ENCODE results near the gene ASAP2.

The ASAP2 gene

DNA sequence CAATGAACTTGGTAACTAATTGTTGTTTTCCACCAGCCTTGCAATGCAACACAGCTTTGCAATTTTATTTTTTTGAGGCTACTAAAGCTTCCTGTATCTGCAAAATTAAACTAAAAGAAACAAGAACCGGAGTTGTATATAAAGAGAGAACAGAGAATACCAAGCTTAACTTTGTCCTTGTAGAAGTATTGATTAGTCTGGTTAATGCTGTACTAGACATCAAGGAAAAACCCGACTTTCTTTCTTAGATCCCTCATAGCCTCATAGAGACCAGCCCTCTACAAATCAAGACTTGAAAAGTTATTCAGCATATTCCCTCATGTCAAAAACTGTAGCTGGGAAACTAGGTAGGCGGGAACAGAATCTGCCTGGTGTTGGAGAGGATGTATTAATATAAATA lies 1.7 kb upstream of the ASAP2 start:
- peaks cover 41% of the 10 kb centered on the region for H3K27me3 ChIP-seq (ENCODE audit: control insufficient read depth, insufficient read depth, low read length)
- H3K9me3 ChIP-seq (ENCODE audit: control insufficient read depth, low read depth, low read length): no peaks in the 10 kb centered on the region
- H3K27ac ChIP-seq (ENCODE audit: low read length): no peak overlapping the region
- H3K4me3 ChIP-seq (ENCODE audit: low read length): peak overlapping the region; percentile 71
- H3K4me1 ChIP-seq (ENCODE audit: control insufficient read depth, low read depth, low read length): peaks cover 10% of the 10 kb centered on the region
- no peaks in the 10 kb centered on the region for H3K36me3 ChIP-seq (ENCODE audit: control insufficient read depth, low read depth, low read length)
- H3K9ac ChIP-seq (ENCODE audit: low read length): no peak overlapping the region

DNA sequence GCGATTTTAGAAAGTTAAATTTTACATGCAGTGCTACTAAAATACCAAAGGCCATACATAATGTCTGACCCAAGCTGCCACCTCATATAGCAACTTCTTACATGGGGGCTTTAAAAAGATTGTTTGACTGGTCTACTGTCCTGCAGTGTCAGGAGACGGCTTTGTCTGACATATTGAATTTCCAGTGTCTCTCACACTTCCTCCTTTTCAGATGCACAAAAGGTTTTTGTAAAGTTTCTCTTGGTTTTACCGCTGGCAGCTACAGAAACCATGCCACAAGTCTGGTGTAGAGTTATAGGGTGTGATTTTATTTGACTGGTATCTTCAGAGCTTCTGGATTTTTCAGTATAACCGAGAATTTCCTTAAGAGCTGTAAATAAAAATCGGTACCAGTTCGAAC lies 1.1 kb upstream of the ASAP2 start:
- Histone ChIP-seq H3K9ac (ENCODE audit: low read length) (peak overlapping the region; percentile 43), H3K4me1 (ENCODE audit: control insufficient read depth, low read depth, low read length) (peaks cover 10% of the 10 kb centered on the region), H3K27me3 (ENCODE audit: control insufficient read depth, insufficient read depth, low read length) (peaks cover 41% of the 10 kb centered on the region), H3K9me3 (ENCODE audit: control insufficient read depth, low read depth, low read length) (no peaks in the 10 kb centered on the region), H3K36me3 (ENCODE audit: control insufficient read depth, low read depth, low read length) (no peaks in the 10 kb centered on the region), H3K27ac (ENCODE audit: low read length) (no peak overlapping the region), H3K4me3 (ENCODE audit: low read length) (peak overlapping the region; percentile 71)

DNA sequence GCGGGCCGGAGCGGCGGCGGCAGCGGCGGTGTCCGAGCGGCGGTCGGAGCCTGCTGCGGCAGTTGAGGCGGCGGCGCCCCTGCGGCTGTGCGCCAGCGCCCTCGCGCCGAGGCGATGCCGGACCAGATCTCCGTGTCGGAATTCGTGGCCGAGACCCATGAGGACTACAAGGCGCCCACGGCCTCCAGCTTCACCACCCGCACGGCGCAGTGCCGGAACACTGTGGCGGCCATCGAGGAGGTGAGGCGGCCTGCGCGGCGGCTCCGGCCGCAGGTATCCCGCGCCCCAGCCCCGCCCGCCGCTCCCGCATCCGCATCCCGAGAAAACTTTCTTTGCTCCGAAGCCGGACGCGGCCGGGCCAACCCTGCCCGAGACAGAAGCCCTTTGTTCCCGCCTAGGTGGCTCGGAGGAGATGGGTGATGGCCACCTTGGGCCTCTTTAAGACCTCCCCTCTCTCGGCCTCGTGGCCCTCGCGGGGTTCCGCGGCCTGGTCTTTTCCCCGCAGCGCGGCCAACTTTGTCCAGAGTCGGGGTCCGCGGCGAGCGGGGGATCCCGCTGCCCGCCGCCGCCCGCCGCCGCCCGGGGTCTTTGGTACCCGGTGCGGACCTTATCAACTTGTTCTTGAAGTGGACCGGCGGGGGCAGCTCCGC lies 504 bp downstream of the ASAP2 start:
- peak overlapping the region; percentile 73 for H3K4me3 ChIP-seq (ENCODE audit: low read length)
- no peaks in the 10 kb centered on the region for H3K9me3 ChIP-seq (ENCODE audit: control insufficient read depth, low read depth, low read length)
- H3K27me3 ChIP-seq (ENCODE audit: control insufficient read depth, insufficient read depth, low read length): peaks cover 41% of the 10 kb centered on the region
- no peak overlapping the region for H3K27ac ChIP-seq (ENCODE audit: low read length)
- no peaks in the 10 kb centered on the region for H3K36me3 ChIP-seq (ENCODE audit: control insufficient read depth, low read depth, low read length)
- H3K4me1 ChIP-seq (ENCODE audit: control insufficient read depth, low read depth, low read length): peaks cover 10% of the 10 kb centered on the region
- peak overlapping the region; percentile 78 for H3K9ac ChIP-seq (ENCODE audit: low read length)

DNA sequence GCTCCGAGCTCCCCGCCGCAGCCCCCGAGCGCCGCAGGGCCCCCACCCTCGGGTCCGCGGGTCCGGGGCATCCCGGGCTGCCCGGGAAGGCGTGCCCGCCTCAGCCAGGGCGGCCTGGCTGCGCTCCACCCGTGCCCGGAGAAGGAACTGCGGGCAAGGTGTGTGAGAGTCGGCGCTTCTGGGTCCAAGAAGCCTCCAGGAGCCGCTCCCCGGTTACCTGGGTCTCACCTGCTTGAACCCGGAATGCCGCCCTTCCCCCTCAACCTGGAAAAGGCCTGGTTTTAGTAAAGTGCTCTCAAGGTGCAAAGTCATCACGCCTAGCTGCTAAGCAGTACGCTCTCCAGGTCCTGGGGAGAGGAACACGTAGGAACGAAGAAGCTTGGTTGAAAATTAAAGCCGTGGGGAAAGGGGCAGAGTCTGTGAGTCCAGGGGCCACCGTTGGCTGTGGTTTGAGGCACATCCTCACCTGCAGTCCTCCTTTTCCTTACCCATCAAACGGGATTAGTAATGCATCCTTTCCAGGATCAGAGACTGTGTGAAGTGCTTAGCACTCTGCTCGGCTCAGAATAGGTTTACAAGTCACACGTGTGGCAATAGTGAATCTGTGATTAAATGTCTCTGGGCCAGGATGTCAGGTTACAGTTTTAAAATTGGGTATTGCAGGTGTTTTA lies 1.2 kb downstream of the ASAP2 start:
- Histone ChIP-seq H3K36me3 (ENCODE audit: control insufficient read depth, low read depth, low read length) (no peaks in the 10 kb centered on the region), H3K27me3 (ENCODE audit: control insufficient read depth, insufficient read depth, low read length) (peaks cover 41% of the 10 kb centered on the region), H3K9ac (ENCODE audit: low read length) (peak overlapping the region; percentile 78), H3K27ac (ENCODE audit: low read length) (no peak overlapping the region), H3K4me1 (ENCODE audit: control insufficient read depth, low read depth, low read length) (peaks cover 10% of the 10 kb centered on the region), H3K9me3 (ENCODE audit: control insufficient read depth, low read depth, low read length) (no peaks in the 10 kb centered on the region), H3K4me3 (ENCODE audit: low read length) (peak overlapping the region; percentile 73)

DNA sequence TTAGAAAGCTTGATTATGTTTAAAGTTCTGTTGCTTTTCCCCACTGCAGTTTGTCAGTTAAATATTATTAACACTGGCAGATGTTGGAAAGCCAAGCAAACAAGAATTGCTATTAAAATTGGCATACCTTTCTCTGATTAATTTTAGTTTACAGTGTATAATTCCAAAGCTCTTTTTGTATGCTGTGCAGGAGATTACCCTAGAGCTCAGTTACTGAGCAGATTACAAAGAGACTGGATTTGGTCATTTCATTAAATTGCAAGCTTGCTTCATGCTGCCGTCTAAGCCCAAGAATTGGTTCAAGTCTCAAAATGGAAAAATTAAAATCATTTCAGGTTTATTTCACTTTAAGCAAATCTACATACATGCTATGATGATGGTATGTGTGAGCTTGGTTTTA lies 2.3 kb downstream of the ASAP2 start:
- H3K27ac ChIP-seq (ENCODE audit: low read length): no peak overlapping the region
- no peaks in the 10 kb centered on the region for H3K9me3 ChIP-seq (ENCODE audit: control insufficient read depth, low read depth, low read length)
- peaks cover 10% of the 10 kb centered on the region for H3K4me1 ChIP-seq (ENCODE audit: control insufficient read depth, low read depth, low read length)
- peaks cover 41% of the 10 kb centered on the region for H3K27me3 ChIP-seq (ENCODE audit: control insufficient read depth, insufficient read depth, low read length)
- H3K9ac ChIP-seq (ENCODE audit: low read length): no peak overlapping the region
- no peaks in the 10 kb centered on the region for H3K36me3 ChIP-seq (ENCODE audit: control insufficient read depth, low read depth, low read length)
- H3K4me3 ChIP-seq (ENCODE audit: low read length): no peak overlapping the region

DNA sequence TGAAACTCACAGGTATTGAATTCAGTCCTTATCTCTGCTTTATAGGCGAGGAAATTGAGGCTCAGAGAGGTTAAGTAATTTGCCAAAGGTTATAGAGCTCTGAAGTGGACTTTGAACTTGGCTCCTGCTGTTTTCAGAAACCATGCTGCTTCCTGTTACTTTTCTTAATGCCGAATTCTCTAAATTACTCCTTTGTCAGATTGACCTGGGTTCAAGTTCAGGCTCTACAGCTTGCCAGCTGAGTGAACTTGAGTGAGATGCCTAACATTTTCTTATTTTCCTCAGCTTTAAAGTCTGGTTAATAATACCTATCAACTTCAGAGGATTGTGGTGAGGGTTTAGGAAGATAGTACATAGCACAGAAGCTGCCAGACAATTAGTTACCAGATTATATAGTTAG lies 3.4 kb downstream of the ASAP2 start:
- no peak overlapping the region for H3K9ac ChIP-seq (ENCODE audit: low read length)
- H3K27me3 ChIP-seq (ENCODE audit: control insufficient read depth, insufficient read depth, low read length): peaks cover 32% of the 10 kb centered on the region
- H3K27ac ChIP-seq (ENCODE audit: low read length): no peak overlapping the region
- no peaks in the 10 kb centered on the region for H3K36me3 ChIP-seq (ENCODE audit: control insufficient read depth, low read depth, low read length)
- no peaks in the 10 kb centered on the region for H3K9me3 ChIP-seq (ENCODE audit: control insufficient read depth, low read depth, low read length)
- H3K4me1 ChIP-seq (ENCODE audit: control insufficient read depth, low read depth, low read length): peaks cover 10% of the 10 kb centered on the region
- no peak overlapping the region for H3K4me3 ChIP-seq (ENCODE audit: low read length)

DNA sequence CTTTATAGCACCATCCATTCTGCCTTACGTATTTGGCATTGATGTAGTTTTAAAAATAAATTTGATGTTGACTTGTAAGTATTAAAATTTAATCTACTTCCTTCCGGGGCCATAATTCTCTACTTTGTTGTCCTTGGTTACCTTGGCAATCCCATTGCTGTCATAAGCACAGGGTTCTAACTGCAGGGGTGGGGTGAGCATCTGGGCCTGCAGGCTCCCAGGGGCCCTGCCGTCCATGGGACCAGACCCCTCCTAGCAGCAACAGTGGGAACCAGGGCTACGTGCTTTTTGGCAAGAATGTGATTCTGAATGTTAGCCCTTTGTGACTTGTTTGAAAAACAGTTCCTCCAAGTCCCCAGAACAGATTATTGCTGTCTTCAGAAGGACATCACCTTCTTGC lies 4.9 kb downstream of the ASAP2 start:
- no peak overlapping the region for H3K9ac ChIP-seq (ENCODE audit: low read length)
- H3K27me3 ChIP-seq (ENCODE audit: control insufficient read depth, insufficient read depth, low read length): peaks cover 22% of the 10 kb centered on the region
- no peak overlapping the region for H3K4me3 ChIP-seq (ENCODE audit: low read length)
- no peaks in the 10 kb centered on the region for H3K9me3 ChIP-seq (ENCODE audit: control insufficient read depth, low read depth, low read length)
- H3K4me1 ChIP-seq (ENCODE audit: control insufficient read depth, low read depth, low read length): no peaks in the 10 kb centered on the region
- H3K27ac ChIP-seq (ENCODE audit: low read length): no peak overlapping the region
- no peaks in the 10 kb centered on the region for H3K36me3 ChIP-seq (ENCODE audit: control insufficient read depth, low read depth, low read length)

DNA sequence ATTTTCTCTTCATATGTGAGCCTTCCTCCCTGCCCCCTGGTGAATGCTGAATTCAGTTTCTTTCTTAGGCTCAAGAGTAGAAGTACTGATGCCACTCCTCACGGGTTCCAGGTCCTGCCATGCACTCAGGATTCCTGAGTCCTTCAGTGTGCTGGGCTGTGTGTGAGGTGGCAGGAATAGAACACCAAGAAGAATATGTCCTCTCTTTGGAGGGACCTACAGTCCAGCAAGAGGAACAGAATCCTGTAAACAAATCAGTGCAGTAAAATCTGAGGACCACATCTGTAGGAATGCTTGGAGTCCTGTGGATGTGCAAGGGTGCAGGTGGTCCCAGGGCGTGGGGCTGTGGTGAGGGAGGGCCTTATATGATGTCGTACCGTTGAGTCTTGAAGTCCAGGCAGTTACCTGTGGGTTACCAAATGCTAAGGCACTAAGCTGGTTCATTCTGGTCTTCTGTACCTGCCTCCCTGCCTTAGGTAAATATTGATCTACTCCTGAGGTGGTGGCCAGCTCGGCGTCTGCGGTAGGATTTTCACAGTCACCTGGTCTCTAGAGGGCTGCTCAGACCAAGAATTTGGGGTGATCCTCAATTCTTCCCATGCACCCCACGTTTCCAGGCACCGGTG lies 5.5 kb downstream of the ASAP2 start:
- no peaks in the 10 kb centered on the region for H3K4me1 ChIP-seq (ENCODE audit: control insufficient read depth, low read depth, low read length)
- H3K4me3 ChIP-seq (ENCODE audit: low read length): no peak overlapping the region
- H3K27ac ChIP-seq (ENCODE audit: low read length): no peak overlapping the region
- H3K36me3 ChIP-seq (ENCODE audit: control insufficient read depth, low read depth, low read length): no peaks in the 10 kb centered on the region
- no peak overlapping the region for H3K9ac ChIP-seq (ENCODE audit: low read length)
- peaks cover 26% of the 10 kb centered on the region for H3K27me3 ChIP-seq (ENCODE audit: control insufficient read depth, insufficient read depth, low read length)
- no peaks in the 10 kb centered on the region for H3K9me3 ChIP-seq (ENCODE audit: control insufficient read depth, low read depth, low read length)

DNA sequence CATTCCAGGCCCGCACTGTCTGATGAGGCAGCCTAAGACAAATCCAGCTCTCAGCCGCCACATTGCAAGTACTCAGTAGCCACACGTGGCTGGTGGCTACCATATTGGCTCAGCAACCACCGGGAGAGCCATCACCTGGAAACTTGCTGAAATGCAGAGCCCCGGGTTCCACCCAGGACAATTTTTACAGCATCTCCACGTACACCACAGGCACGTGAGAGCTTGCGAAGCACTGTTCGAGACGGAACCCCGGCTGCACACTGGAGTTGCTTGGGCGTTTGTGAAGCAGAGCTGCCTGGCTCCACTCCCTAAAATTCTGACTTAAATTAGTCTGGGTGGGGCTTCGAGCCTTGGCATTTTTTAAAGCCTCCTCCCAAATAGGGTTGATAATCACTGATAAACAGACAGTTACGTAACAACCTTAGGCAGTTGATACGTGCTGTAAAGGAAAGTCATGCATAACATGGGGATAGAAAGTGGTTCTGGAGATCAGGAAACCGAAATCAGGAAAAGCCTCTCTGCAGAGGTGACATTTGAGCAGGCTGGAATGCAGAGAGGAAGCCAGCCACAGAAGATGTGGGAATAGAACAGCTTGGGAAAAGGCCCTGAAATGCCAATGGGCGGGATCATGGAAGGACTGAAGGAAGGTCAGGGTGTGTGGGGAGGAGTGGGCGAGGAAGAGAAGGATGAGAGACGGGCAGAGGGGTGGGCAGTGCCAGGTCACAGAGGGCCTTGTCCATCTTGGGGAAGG lies 6.2 kb downstream of the ASAP2 start:
- H3K9ac ChIP-seq (ENCODE audit: low read length): no peak overlapping the region
- H3K9me3 ChIP-seq (ENCODE audit: control insufficient read depth, low read depth, low read length): no peaks in the 10 kb centered on the region

DNA sequence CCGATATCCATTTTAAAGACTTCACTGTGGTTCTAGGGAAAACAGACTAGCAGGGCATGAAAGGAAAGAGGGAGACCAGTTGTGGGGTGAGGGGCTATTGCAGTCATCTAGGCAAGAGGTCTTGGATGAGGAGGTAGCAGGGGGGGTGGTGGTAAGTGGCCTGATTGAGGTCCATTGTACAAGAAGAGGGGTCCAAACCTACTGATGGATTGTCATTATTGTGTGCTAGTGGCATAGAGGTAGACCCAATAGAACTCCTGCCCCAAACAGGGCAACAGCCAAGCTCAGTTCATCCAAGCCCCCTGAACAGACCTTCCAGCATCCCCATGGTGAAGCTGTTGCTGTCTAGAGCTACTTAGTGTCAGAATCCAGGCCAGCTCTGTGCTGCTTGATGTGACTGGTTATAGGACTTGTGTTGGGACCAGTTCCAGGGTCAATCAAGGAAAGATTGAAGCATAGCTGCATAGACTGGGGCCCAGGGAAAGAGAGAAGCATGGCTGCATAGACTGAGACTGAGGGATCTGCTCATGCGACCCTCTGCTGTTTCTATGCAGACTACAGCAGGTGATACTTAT lies 7.0 kb downstream of the ASAP2 start:
- H3K36me3 ChIP-seq (ENCODE audit: control insufficient read depth, low read depth, low read length): no peaks in the 10 kb centered on the region
- peaks cover 5% of the 10 kb centered on the region for H3K4me1 ChIP-seq (ENCODE audit: control insufficient read depth, low read depth, low read length)
- H3K9ac ChIP-seq (ENCODE audit: low read length): no peak overlapping the region
- H3K27me3 ChIP-seq (ENCODE audit: control insufficient read depth, insufficient read depth, low read length): peaks cover 26% of the 10 kb centered on the region
- no peak overlapping the region for H3K4me3 ChIP-seq (ENCODE audit: low read length)
- H3K9me3 ChIP-seq (ENCODE audit: control insufficient read depth, low read depth, low read length): no peaks in the 10 kb centered on the region
- H3K27ac ChIP-seq (ENCODE audit: low read length): no peak overlapping the region

More for the DNA sequence above, 6.2 kb downstream of the ASAP2 start:
- Histone ChIP-seq H3K36me3 (ENCODE audit: control insufficient read depth, low read depth, low read length) (no peaks in the 10 kb centered on the region), H3K4me1 (ENCODE audit: control insufficient read depth, low read depth, low read length) (peaks cover under 1% of the 10 kb centered on the region), H3K27me3 (ENCODE audit: control insufficient read depth, insufficient read depth, low read length) (peaks cover 25% of the 10 kb centered on the region), H3K27ac (ENCODE audit: low read length) (no peak overlapping the region), H3K4me3 (ENCODE audit: low read length) (no peak overlapping the region)

DNA sequence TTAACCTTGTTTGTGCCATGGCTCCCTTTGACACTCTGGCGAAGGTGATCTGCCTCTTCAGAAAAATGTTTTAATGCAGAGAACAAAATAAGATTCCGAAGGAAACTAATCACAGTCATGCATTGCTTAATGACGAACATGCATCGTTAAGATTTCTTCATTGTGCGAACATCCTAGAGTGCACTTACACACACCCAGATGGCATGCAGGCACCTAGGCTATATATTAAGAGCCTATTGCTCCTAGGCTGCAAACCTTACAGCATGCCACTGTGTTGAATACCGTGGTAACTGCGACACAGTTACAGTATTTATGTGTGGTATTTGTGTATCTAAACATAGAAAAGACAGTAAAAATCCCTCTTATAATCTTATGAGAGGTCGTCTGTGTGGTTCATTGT lies 8.3 kb downstream of the ASAP2 start:
- peaks cover 5% of the 10 kb centered on the region for H3K4me1 ChIP-seq (ENCODE audit: control insufficient read depth, low read depth, low read length)
- H3K27ac ChIP-seq (ENCODE audit: low read length): no peak overlapping the region
- no peaks in the 10 kb centered on the region for H3K9me3 ChIP-seq (ENCODE audit: control insufficient read depth, low read depth, low read length)
- no peak overlapping the region for H3K9ac ChIP-seq (ENCODE audit: low read length)
- no peak overlapping the region for H3K4me3 ChIP-seq (ENCODE audit: low read length)
- H3K27me3 ChIP-seq (ENCODE audit: control insufficient read depth, insufficient read depth, low read length): peaks cover 32% of the 10 kb centered on the region
- H3K36me3 ChIP-seq (ENCODE audit: control insufficient read depth, low read depth, low read length): no peaks in the 10 kb centered on the region

Measured in iPS-18a (cell line).